CD4-positive, CD25-positive, alpha-beta regulatory T cell (primary cell): ENCODE measurements around the gene THOP1. TPM values are rescaled to one million over a fixed set of nuclear protein-coding genes. Genes with fewer than 3 reads are reported as not detected.
A peak's percentile ranks its signal among the peaks of the same experiment; 100 is the strongest.
"Not testable (repeated sequence)": the region's sequence is repeated elsewhere in the genome, so short reads cannot be mapped to it uniquely, and the experiment has no call there.

Experiments used
- ATAC-seq, 2 donors: fragments of 150-1000 bp; cut with Tn5 transposase; one replicate each; pipeline ENCODE4 v1.10.0; 2021; ENCODE audit warnings: low read depth in 2 of 2, moderate number of reproducible peaks in 2 of 2, moderate library complexity in 1 of 2
- DNase-seq, 3 donors: peaks; one replicate each; pipeline versions ENCODE4 v3.0.0 to v3.0.0-alpha.2; 2012 to 2022; ENCODE audit warnings: mixed read lengths in 1 of 3
- H3K27ac ChIP-seq: one replicate; pipeline ENCODE4 v1.7.0; 2013; ENCODE audit warnings: mild to moderate bottlenecking, low read length; ENCODE audit not compliant: insufficient read depth, poor library complexity, severe bottlenecking
- H3K27me3 ChIP-seq: one replicate; pipeline ENCODE4 v1.7.0; 2013; ENCODE audit warnings: low read length; ENCODE audit not compliant: control insufficient read depth, insufficient read depth
- H3K36me3 ChIP-seq: one replicate; pipeline ENCODE4 v1.7.0; 2013; ENCODE audit warnings: mild to moderate bottlenecking, low read length, moderate library complexity; ENCODE audit not compliant: control insufficient read depth, insufficient read depth
- H3K4me1 ChIP-seq: 2 replicates; pipeline ENCODE4 v1.7.0; 2013; ENCODE audit warnings: mild to moderate bottlenecking, low read length; ENCODE audit not compliant: insufficient read depth, control insufficient read depth, poor library complexity, severe bottlenecking
- H3K4me3 ChIP-seq: one replicate; pipeline ENCODE4 v1.7.0; 2013; ENCODE audit warnings: low read depth, mild to moderate bottlenecking, low read length, moderate library complexity
- H3K9me3 ChIP-seq, 2 experiments: 1 replicate in 1 of 2; 2 replicates in 1 of 2; pipeline ENCODE4 v1.7.0; 2013; ENCODE audit warnings: low read length in 2 of 2, mild to moderate bottlenecking in 1 of 2, moderate library complexity in 1 of 2; ENCODE audit not compliant: control insufficient read depth in 2 of 2
- H3K27ac Mint-ChIP-seq, 3 donors: one replicate each; pipeline ENCODE4 v1.8.0; 2020 to 2022; ENCODE audit warnings: mild to moderate bottlenecking in 3 of 3, mixed read lengths in 3 of 3, moderate library complexity in 2 of 3
- H3K27me3 Mint-ChIP-seq: one replicate; pipeline ENCODE4 v1.8.0; 2022; ENCODE audit warnings: mild to moderate bottlenecking, mixed read lengths
- H3K36me3 Mint-ChIP-seq: one replicate; pipeline ENCODE4 v1.8.0; 2020; ENCODE audit warnings: mixed read lengths
- H3K4me1 Mint-ChIP-seq, 4 donors: one replicate each; pipeline ENCODE4 v1.8.0; 2020 to 2022; ENCODE audit warnings: mixed read lengths in 4 of 4, mild to moderate bottlenecking in 1 of 4
- H3K4me3 Mint-ChIP-seq, 4 donors: one replicate each; pipeline ENCODE4 v1.8.0; 2020 to 2022; ENCODE audit warnings: mild to moderate bottlenecking in 4 of 4, mixed read lengths in 4 of 4, moderate library complexity in 3 of 4
- H3K9me3 Mint-ChIP-seq, 7 donors: one replicate each; pipeline ENCODE4 v1.8.0; 2020 to 2022; ENCODE audit warnings: mixed read lengths in 7 of 7, mild to moderate bottlenecking in 3 of 7, moderate library complexity in 2 of 7
- polyA plus RNA-seq, 4 donors: library from polyadenylated mRNA; unstranded; fragments of 300-500 nt; fragmentation: Illumina TruSeq; gene quantifications; one replicate each; pipeline ENCODE4 v1.2.3, GENCODE V29; 2021
- total RNA-seq: library from RNA; stranded (reverse); gene quantifications from one replicate; pipeline ENCODE4 v1.2.3, GENCODE V29; 2022

Gene THOP1
- total and polyA plus RNA-seq, 5 donors from 2014 or later = 20.0 to 28.0 (median 25.9) TPM

DNA sequence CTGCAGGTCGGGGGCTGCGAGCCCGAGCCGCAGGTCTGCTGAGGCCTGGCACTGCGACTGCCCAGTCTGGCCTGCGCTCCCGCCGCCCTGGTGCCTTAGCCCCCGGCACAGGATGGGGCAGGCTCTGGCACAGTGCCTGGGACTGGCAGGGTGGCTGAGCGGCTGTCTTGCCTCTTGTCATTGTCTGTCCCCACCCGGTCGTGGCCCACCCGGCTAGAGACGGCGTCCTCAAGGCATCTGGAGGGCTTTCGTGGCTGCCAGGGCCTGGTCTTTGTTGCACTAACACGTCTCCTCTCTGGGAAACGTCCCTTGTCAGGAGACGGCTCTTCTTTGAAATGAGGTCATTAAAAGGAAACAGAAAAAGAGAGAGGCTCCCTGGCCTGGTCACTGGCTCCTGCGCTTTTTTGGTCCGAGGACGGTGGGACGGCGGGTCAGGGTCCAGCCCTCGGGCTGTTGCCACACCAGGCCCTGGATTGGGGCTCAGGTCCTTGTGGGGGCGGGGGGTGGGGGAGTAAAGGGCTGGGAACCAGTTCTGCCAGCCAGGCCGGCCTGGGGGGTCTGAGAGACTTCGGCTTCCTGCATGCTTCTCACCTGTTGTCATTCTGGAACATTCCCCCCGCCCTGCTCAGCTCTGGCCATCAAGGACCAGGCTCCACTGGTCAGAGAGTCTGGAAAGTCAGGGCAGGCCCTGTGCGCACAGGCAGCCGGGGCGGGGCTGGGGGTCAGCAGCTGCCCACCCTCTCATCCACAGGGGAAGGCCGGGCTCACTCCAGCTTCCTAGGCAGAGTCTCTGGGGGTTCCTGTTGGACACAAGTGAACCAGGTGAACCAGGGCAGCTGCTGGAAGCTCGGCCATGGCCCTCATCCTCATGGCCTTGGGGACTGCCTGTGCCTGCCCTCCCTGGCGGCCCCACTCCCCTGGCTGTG lies 28.2 kb downstream of the THOP1 start:
- ATAC-seq = no peak
- no peaks in the 10 kb centered on the region for H3K27me3 Mint-ChIP-seq
- Histone ChIP-seq H3K9me3 (no peaks in the 10 kb centered on the region), H3K4me1 (no peaks in the 10 kb centered on the region), H3K4me3 (no peak overlapping the region), H3K27me3 (no peaks in the 10 kb centered on the region), H3K27ac (no peak overlapping the region), H3K36me3 (peaks cover 11% of the 10 kb centered on the region)
- DNase-seq = no peak
- H3K27ac Mint-ChIP-seq = no peak overlapping the region
- peaks cover 7% of the 10 kb centered on the region for H3K36me3 Mint-ChIP-seq
- no peaks in the 10 kb centered on the region for H3K4me1 Mint-ChIP-seq
- no peak overlapping the region for H3K4me3 Mint-ChIP-seq
- H3K9me3 Mint-ChIP-seq = no peaks in the 10 kb centered on the region

- Mint-ChIP-seq H3K27ac (no peak overlapping the region), H3K9me3 (no peaks in the 10 kb centered on the region), H3K27me3 (no peaks in the 10 kb centered on the region), H3K36me3 (no peaks in the 10 kb centered on the region), H3K4me3 (no peak overlapping the region), H3K4me1 (no peaks in the 10 kb centered on the region)
- Histone ChIP-seq H3K4me1 (no peaks in the 10 kb centered on the region), H3K27ac (no peak overlapping the region), H3K4me3 (no peak overlapping the region), H3K27me3 (no peaks in the 10 kb centered on the region), H3K9me3 (no peaks in the 10 kb centered on the region), H3K36me3 (peaks cover 5% of the 10 kb centered on the region)
- DNase-seq (no peak), ATAC-seq (no peak)
Observed at GRCh38 chr19:2814426-2814825, 29.1 kb downstream of the THOP1 start.

DNA sequence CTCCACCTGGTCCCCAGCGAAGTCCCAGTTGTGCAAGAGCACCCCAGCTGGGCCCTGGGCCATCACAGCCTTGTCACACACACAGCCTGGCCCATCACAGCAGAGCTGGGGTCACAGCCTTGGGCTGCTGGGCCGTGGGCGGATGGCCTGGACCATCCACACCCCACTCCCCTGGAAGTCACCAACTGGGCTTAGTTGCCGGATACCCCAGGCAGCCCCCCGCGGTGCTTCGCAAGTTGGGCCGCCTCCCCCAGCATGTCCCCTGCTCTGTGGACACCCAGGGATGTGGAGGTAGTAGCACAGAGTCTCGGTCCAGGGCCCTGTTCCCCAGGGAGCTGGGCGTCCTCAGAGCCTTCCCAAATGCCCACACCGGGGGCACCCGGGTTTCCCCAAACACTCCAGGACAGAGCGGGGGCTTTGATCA lies 29.9 kb downstream of the THOP1 start:
- Mint-ChIP-seq H3K27ac (no peak overlapping the region), H3K27me3 (no peaks in the 10 kb centered on the region), H3K4me1 (peaks cover 0 to 1% (median 0%) of the 10 kb centered on the region in 4 donors), H3K36me3 (no peaks in the 10 kb centered on the region), H3K9me3 (no peaks in the 10 kb centered on the region), H3K4me3 (no peak overlapping the region)
- peaks cover 3% of the 10 kb centered on the region for H3K36me3 ChIP-seq
- H3K27ac ChIP-seq = no peak overlapping the region
- DNase-seq (no peak), ATAC-seq (no peak)
- no peak overlapping the region for H3K4me3 ChIP-seq
- no peaks in the 10 kb centered on the region for H3K9me3 ChIP-seq
- H3K27me3 ChIP-seq = no peaks in the 10 kb centered on the region
- peaks cover 3% of the 10 kb centered on the region for H3K4me1 ChIP-seq

GRCh38 chr19:2815923-2816322 lies 30.6 kb downstream of the THOP1 start:
- Histone ChIP-seq H3K4me1 (peaks cover 10% of the 10 kb centered on the region), H3K9me3 (no peaks in the 10 kb centered on the region), H3K27me3 (no peaks in the 10 kb centered on the region), H3K36me3 (peaks cover 3% of the 10 kb centered on the region), H3K27ac (no peak overlapping the region), H3K4me3 (no peak overlapping the region)
- H3K27ac Mint-ChIP-seq = peak overlapping the region in 1 of 3 donors; percentile 38
- no peak for DNase-seq
- no peak for ATAC-seq
- no peak overlapping the region for H3K4me3 Mint-ChIP-seq
- H3K4me1 Mint-ChIP-seq = peaks cover 0 to 8% (median 0%) of the 10 kb centered on the region in 4 donors
- H3K27me3 Mint-ChIP-seq = no peaks in the 10 kb centered on the region
- no peaks in the 10 kb centered on the region for H3K9me3 Mint-ChIP-seq
- H3K36me3 Mint-ChIP-seq = no peaks in the 10 kb centered on the region

- Histone ChIP-seq H3K4me1 (peaks cover 14% of the 10 kb centered on the region), H3K9me3 (no peaks in the 10 kb centered on the region), H3K36me3 (no peaks in the 10 kb centered on the region), H3K27ac (no peak overlapping the region), H3K27me3 (no peaks in the 10 kb centered on the region), H3K4me3 (no peak overlapping the region)
- no peaks in the 10 kb centered on the region for H3K27me3 Mint-ChIP-seq
- no peak for DNase-seq
- no peak overlapping the region for H3K4me3 Mint-ChIP-seq
- H3K9me3 Mint-ChIP-seq = no peaks in the 10 kb centered on the region
- no peak overlapping the region for H3K27ac Mint-ChIP-seq
- H3K36me3 Mint-ChIP-seq = no peaks in the 10 kb centered on the region
- H3K4me1 Mint-ChIP-seq = peaks cover 0 to 15% (median 2%) of the 10 kb centered on the region in 4 donors
- ATAC-seq = no peak
Observed at GRCh38 chr19:2816641-2817040, 31.3 kb downstream of the THOP1 start.

- H3K4me3 ChIP-seq, ATAC-seq, H3K27me3 Mint-ChIP-seq, H3K9me3 Mint-ChIP-seq, H3K27ac ChIP-seq, H3K27me3 ChIP-seq, H3K27ac Mint-ChIP-seq, H3K36me3 Mint-ChIP-seq, DNase-seq, H3K9me3 ChIP-seq, H3K36me3 ChIP-seq: not testable (repeated sequence)
- Mint-ChIP-seq H3K4me3 (peak overlapping the region in 3 of 4 donors; percentile 36 to 90 (median 74)), H3K4me1 (peaks cover 0 to 19% (median 4%) of the 10 kb centered on the region in 4 donors)
- H3K4me1 ChIP-seq = peaks cover 14% of the 10 kb centered on the region
Observed at GRCh38 chr19:2817237-2817829, 32.0 kb downstream of the THOP1 start.

DNA sequence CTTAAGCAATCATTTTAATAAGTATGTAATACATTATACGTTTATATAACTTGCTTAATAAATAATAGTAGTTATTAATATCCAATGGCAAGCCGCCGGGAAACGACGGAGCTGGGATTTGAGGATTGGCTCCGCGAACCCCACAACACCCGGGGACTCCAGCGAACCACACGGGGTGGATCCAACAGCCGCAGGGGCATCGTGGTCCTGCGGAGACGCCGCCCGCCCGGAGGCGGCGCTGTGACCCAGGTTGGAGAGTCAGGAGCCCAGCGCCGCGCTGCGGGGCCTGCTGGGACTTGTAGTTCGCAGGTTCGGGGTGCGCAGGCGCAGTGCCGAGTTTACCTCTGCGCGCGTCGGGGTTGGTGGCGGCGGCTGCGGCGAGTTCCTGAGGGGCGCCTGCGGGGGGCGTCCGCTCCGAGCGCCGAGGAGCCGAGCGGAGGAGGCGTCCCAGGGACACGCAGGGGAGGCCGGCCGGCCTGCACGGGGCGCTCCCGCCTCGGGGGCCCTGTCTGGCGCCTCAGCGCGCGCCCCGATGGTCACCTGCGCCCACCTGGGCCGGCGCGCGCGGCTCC lies 34.3 kb downstream of the THOP1 start, which contains the start of gene ZNF554:
Gene ZNF554 (plus strand): TSS at position 329 of the 572 bp plus-strand sequence. CDS start 204 bp downstream, at position 533.
- no peaks in the 10 kb centered on the region for H3K27me3 ChIP-seq
- peak within 1 kb of the TSS in 2 of 3 donors; percentile 55 to 74 for H3K27ac Mint-ChIP-seq
- peak within 1 kb of the TSS; percentile 29 for H3K27ac ChIP-seq
- peaks cover 0 to 24% (median 4%) of the 10 kb centered on the region in 4 donors for H3K4me1 Mint-ChIP-seq
- peaks cover 14% of the 10 kb centered on the region for H3K4me1 ChIP-seq
- H3K4me3 ChIP-seq = peak within 1 kb of the TSS; percentile 64
- H3K4me3 Mint-ChIP-seq = peak within 1 kb of the TSS; percentile 86 to 89 (median 86)
- no peaks in the 10 kb centered on the region for H3K9me3 ChIP-seq
- H3K36me3 Mint-ChIP-seq = peaks cover 4% of the 10 kb centered on the region
- H3K9me3 Mint-ChIP-seq = no peaks in the 10 kb centered on the region
- ATAC-seq = peak; percentile 97 to 98
- H3K27me3 Mint-ChIP-seq = no peaks in the 10 kb centered on the region
- H3K36me3 ChIP-seq = no peaks in the 10 kb centered on the region
- peak; percentile 96 to 97 (median 97) for DNase-seq
